ENCODE data around the gene CLTCL1. TPM values are rescaled to one million over a fixed set of nuclear protein-coding genes. Genes with fewer than 3 reads are reported as not detected.
"Not testable (repeated sequence)": the region's sequence is repeated elsewhere in the genome, so short reads cannot be mapped to it uniquely, and the experiment has no call there.

CLTCL1 gene
- total RNA-seq, 1 donor from 2014 or later, result 60.1 TPM

DNA sequence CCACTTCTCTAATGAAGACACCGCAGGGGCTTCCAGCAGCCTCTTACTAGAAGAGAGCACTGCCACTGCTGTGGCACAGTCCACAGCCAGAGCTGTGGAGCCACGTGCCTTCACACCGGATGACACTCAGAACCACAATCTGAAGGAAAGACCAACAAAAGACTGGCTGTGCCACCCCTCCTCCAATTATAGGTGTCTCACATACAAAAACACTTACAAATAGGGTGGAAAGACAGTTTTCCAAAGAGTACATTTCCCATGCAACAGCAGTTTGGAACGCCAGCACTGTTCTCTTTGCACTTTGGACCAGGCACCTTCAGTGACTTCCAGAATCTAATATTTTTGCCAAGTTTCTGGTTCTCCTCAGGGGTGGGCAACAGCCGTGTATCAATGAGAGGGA, 74.9 kb downstream of the CLTCL1 start:
- no peak for DNase-seq

DNA sequence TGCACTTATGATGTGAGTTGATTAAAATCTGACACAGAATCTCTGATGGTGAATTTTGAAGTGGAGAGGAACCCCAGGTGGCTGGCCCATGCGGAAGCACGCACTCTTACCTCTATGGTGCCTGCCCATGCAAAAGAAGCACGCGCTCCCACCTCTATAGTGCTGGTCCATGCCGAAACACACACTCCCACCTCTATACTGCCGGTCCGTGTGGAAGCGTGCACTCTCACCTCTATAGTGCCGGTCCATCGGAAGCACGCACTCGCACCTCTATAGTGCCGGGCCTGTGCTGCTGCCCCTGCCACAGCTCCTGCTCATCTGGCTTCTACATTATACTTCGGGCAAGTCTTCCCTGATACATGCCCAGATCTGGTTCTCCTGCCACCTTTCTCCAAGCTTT, 76.2 kb downstream of the CLTCL1 start:
- no peak for DNase-seq

GRCh38 chr22:19214078-19214473, 77.4 kb downstream of the CLTCL1 start:
- DNase-seq, result peak; percentile 17

DNA sequence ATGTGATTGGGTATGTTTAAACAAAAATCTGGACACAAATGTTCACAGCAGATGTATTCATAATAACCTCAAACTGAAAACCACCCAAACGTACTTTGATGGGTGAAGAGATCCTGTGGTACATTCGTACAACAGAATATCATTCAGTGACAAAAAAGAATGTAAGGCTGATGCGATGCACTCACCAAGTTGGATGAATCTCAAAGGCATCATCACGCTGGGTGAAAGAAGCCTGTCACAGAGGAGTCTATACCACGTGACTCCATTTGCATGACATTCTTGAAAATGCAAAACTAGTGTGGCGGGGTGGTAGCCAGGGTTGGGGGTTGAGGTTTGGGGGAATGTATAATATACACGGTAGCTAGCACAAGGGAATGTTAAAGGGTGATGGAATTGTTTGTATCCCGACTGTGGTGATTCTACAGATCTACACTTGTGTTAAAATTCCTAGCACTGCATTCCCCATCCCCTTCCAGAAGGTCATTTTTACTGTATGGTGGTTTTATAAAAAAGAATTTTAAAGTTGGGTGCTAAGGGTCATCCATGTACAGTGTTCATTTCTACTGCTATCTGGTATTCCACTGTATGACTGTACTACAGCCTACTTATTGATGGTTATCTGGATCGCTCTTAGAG, 78.0 kb downstream of the CLTCL1 start:
- no peak for DNase-seq

DNA sequence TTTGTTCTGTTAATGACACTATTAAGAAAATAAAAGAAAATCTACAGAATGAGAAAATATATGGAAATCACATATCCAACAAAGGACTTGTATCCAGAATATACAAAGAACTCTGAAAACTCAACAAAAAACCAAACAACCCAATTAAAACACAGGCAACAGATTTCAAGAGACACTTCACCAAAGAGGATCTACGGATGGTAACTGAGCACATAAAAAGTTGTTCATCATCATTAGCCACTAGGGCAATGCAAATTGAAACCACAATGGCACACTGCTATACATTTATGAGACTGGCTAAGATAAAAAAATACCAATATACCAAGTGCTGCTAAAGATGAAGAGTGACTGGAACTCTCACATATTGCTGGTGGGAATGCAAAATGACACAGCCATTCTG, 78.5 kb downstream of the CLTCL1 start:
- no peak for DNase-seq

DNA sequence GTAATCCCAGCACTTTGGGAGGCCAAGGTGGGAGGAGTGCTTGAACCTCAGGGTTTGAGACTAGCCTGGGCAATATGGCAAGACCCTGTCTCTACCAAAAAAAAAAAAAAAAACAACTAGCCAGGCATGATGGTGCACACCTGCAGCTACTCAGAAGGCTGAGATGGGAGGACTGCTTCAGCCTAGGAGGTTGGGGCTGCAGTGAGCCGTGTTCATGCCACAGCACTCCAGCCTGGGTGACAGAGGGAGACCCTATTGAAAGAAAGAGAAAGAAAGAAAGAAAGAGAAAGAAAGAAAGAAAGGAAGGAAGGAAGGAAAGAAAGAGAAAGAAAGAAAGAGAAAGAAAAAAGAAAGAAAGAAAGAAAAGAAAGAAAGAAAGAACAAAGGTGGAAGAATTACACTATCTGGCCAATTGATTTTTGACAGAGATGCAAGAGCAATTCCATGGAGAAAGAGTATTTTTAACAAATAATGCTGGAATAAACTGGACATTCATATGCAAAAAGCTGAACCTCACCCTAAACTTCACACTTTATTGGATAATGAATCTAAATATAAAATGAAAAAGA, 79.1 kb downstream of the CLTCL1 start:
- no peak for DNase-seq

DNA sequence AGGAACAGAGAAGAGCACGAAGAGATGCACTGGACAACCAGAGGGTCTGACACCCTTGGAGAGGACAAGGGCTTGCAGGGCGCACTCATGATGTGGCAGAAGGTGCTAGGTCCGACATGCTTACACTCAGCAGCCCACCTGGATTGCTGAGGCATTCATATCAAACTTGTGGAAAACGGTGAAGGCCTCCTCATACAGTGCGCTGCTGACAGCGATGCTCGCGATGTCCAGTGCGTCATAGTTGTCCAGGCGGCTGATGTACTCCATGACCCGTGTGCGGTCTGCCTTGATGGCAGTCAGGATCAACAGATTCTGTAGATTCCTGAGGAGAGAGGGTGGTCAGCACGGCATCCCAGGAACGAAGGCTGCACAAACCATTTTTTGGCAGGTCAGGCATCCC, 81.3 kb downstream of the CLTCL1 start:
- DNase-seq, result no peak

DNA sequence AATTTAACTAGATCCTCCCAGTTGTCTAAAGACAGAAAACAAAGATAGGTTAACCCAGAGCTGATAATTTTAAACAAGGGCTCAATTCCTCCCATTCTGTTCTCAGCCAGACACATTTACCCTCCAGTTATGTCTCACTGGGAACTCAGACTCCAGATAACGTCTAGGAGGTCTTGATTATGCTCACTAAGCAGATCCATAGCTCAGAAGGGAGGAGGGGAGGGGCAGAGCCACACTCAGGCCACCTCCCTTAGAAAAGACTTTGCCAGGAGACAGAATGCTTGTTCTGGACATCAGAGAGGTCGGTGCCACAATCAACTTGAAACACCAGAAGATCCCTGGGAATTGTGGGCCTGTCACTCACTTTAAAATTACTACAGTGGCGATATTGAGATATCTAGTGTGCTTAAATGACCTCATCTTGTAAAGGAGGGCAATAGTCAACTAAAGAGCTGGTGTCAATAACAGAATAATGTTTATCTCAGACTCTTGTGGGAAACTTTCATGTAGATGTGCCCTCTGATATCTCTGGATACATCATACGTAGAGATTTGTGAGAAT, 83.2 kb downstream of the CLTCL1 start:
- no peak for DNase-seq

- DNase-seq, result no peak
Observed at GRCh38 chr22:19207884-19208283, 83.6 kb downstream of the CLTCL1 start.

DNA sequence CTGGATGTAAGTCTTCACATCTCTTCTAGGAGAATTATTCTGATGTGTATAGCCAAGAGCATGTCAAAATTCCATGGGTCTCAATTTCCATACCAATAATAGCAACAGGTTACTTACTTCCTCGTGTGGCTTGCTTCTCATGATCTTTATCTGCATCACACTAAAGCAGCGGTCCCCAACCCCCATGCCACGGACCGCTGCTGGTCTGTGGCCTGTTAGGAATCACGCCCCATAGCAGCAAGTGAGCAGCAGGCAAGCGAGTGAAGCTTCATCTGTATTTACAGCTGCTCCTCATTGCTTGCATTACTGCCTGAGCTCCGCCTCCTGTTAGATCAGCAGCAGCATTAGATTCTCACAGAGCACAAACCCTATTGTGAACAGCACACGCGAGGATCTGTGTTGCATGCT, 84.1 kb downstream of the CLTCL1 start:
- no peak for DNase-seq

DNA sequence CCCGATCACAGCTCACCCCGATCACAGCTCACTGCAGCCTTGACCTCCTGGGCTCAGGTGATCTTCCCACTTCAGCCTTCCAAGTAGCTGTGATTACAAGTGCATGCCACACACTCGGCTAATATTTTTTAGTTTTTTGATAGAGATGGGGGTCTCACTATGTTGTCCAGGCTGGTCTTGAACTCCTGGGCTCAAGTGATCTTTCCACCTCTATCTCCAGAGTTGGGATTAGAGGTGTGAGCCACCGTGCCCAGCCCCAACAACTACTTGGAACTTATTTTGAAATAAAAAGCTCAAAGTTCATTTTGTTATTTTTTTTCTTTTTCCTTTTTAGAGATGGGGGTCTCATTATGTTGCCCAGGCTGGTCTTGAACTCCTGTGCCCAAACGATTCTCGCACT, 85.2 kb downstream of the CLTCL1 start:
- DNase-seq, result no peak

GRCh38 chr22:19204640-19205039, 86.9 kb downstream of the CLTCL1 start:
- DNase-seq, result no peak

DNA sequence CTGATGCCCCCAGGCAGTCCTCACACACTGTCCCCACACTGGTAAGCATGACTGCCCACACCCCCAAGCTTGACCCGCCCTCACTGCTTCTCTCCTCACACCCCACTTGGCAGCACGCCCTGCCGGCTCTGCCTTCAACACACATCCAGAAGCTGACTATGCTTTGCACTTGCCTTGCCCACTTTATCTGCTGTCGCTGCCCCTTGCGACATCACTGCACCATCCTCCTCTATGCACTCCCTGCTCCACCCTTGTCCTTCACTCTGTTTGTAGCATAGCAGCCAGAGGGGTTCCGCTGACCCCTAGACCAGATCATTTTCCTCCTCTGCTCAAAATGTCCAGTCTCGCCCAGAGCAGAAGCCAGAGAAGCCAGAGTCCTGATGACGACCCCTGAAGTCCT, 87.7 kb downstream of the CLTCL1 start:
- no peak for DNase-seq

GRCh38 chr22:19202799-19203186, 88.7 kb downstream of the CLTCL1 start:
- not testable (repeated sequence) for DNase-seq

DNA sequence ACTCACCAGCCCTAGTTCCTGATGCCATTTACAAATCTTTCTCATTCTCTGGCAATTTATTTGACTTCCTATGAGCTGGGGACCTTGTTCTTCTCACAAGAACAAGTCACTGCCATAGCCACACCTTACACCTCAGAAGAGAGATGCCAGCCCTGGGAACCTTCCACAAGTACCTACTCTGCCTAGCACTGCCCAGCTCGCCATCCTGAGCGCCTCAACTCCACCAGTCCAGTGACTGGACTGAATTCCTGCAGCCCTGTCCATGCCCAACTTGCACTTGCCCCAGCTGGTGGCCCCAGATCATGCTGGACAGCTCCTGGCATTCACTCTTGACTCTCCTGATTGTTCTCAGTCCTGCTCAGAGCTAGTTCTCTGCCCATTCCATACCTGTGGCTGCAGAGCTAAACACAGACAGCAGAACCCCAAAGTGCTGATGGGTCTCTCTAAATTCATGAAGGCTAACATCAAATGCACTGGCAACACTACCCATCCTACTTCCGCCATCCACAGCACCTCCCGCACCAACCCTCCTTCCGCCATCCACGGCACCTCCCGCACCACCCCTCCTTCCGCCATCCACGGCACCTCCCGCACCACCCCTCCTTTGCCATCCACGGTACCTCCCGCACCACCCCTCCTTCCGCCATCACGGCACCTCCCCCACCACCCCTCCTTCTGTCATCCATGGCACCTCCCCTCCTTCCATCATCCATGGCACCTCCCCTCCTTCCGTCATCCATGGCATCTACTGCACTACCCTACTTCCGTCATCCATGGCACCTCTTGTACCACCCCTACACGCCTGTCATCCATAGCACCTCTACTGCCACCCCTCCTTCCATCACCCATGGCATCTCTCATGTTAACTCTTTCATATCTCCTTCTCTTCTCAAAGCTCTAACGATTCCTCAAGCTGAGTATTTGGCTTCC, 89.4 kb downstream of the CLTCL1 start:
- no peak for DNase-seq

DNA sequence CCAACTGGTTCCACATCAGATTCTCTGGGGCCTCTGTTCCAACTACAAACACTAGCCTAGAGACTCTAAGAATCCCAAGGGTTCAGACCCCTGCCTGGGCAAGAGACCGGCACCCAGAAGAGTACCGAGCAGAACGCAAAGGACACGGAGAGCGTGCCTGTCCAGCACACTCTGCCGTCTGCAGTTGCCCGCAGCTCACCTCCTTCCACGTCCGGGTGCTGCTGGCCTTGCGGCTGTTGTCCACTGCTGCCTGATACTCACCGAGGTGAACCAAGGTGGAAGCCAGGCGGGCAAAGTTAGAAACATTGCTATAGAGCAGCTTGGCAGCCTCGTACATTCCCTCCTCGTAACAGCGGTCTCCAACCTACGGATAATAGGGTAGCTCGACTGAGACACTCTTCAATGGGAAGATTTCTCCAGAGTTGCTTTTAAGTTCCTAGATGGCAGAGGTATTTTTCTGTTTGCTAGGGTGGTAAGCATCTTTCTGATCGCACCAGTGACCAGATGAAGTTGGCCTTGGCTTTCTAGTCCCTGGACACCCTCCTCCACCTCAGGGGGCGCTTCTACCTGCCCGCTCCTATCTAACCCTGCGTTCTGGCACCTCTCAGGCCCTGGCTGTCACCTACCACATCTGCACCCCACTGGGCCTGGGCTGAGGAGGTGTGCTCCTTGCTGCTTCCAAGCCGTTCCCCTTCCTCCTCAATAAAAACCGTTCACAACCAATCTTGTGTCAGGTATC, 90.2 kb downstream of the CLTCL1 start:
- DNase-seq, result no peak

- DNase-seq, result no peak
Observed at GRCh38 chr22:19199479-19199878, 92.0 kb downstream of the CLTCL1 start.

- no peak for DNase-seq
Observed at GRCh38 chr22:19197997-19198865, 93.3 kb downstream of the CLTCL1 start.

GRCh38 chr22:19196841-19197612, 94.5 kb downstream of the CLTCL1 start:
- no peak for DNase-seq

All from tongue (tissue), 2 donors.